Vagina (tissue), 2 donors: ENCODE measurements around the gene MBTPS1. TPM values are rescaled to one million over a fixed set of nuclear protein-coding genes. Genes with fewer than 3 reads are reported as not detected.
"Not testable (repeated sequence)": the region's sequence is repeated elsewhere in the genome, so short reads cannot be mapped to it uniquely, and the experiment has no call there.

ENCODE experiments used
- DNase-seq, 2 donors: peaks; one replicate each; pipeline ENCODE4 v3.0.0-alpha.2; 2017; ENCODE audit errors: extremely low spot score in 2 of 2
- H3K27ac ChIP-seq: fragments of 200-600 bp; sonication (generic); one replicate; pipeline ENCODE4 v1.5.1; 2019
- H3K27me3 ChIP-seq: fragments of 200-600 bp; sonication (generic); one replicate; pipeline ENCODE4 v1.5.1; 2019
- H3K36me3 ChIP-seq, 2 donors: fragments of 200-600 bp; sonication (generic); one replicate each; pipeline ENCODE4 v1.5.1; 2017 to 2019
- H3K4me1 ChIP-seq: fragments of 200-600 bp; sonication (generic); one replicate; pipeline ENCODE4 v1.5.1; 2019
- H3K4me3 ChIP-seq, 2 donors: fragments of 200-600 bp; sonication (generic); 1 replicate in 1 of 2; 2 replicates in 1 of 2; pipeline ENCODE4 v1.5.1; 2016 to 2019
- H3K9me3 ChIP-seq: fragments of 200-600 bp; sonication (generic); one replicate; pipeline ENCODE4 v1.5.1; 2019
- POLR2A ChIP-seq, 2 donors: fragments of 450-650 bp; IDR thresholded peaks; one replicate each; pipeline ENCODE4 v1.6.1; 2017; ENCODE audit warnings: antibody characterized with exemption in 2 of 2, mild to moderate bottlenecking in 2 of 2, moderate library complexity in 2 of 2
- POLR2AphosphoS5 ChIP-seq, 2 donors: sonication (generic); formaldehyde crosslinking; IDR thresholded peaks; one replicate each; pipeline ENCODE4 v1.9.0; 2017; ENCODE audit warnings: antibody characterized with exemption in 2 of 2, mild to moderate bottlenecking in 2 of 2, low read depth in 1 of 2; ENCODE audit not compliant: insufficient read depth in 1 of 2
- intact Hi-C: fragments of 100-400 bp; cut with DNase I; formaldehyde crosslinking; loops from one replicate; pipeline ENCODE4 v1.15.1; 2023
- total RNA-seq: library from RNA; depleted of rRNA; stranded (reverse); fragments of >200 nt; gene quantifications from one replicate; pipeline ENCODE4 v1.2.3, GENCODE V29; 2016
- TF ChIP-seq, protein P1 (sequence below), 3 experiments: fragments of 450-650 bp in 2 of 3; fragments of 200-600 bp in 1 of 3; sonication (generic) in 1 of 3; IDR thresholded peaks; one replicate each; pipeline ENCODE4 v1.5.1; 2017 to 2019; ENCODE audit warnings: antibody characterized with exemption in 3 of 3, mild to moderate bottlenecking in 2 of 3, moderate library complexity in 2 of 3

The MBTPS1 gene
- total RNA-seq, 1 donor from 2014 or later: 71.0 TPM

DNA sequence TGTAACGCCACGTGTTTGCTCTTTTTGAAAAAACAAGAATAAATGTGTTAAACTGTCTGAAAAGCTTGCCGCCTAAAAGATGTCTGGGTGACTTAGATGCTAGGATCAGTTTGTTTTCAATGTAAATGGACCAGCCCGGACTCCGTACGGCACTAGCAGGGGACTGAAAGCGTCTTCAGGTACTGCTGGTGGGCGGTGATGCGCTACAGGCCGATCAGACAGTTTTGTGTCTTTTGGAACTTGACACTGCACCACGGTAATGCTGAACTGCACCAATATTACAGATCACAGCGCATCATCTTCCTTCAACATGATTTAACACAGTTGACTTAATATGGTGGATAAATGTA lies 727 bp upstream of the MBTPS1 start:
- DNase-seq: no peak
- Histone ChIP-seq H3K4me1 (peaks cover 28% of the 10 kb centered on the region), H3K27me3 (no peaks in the 10 kb centered on the region), H3K9me3 (no peaks in the 10 kb centered on the region), H3K36me3 (peaks cover 0 to under 1% of the 10 kb centered on the region in 2 donors), H3K27ac (peak overlapping the region; percentile 93), H3K4me3 (peak overlapping the region; percentile 88 to 100)
- intact Hi-C loops: no loop called here
- TF ChIP-seq POLR2AphosphoS5 (IDR thresholded peaks at IDR 0.05; ENCODE audit: insufficient read depth in 1 of 2, low read depth in 1 of 2) (no peak), POLR2A (IDR thresholded peaks at IDR 0.05) (no peak)

DNA sequence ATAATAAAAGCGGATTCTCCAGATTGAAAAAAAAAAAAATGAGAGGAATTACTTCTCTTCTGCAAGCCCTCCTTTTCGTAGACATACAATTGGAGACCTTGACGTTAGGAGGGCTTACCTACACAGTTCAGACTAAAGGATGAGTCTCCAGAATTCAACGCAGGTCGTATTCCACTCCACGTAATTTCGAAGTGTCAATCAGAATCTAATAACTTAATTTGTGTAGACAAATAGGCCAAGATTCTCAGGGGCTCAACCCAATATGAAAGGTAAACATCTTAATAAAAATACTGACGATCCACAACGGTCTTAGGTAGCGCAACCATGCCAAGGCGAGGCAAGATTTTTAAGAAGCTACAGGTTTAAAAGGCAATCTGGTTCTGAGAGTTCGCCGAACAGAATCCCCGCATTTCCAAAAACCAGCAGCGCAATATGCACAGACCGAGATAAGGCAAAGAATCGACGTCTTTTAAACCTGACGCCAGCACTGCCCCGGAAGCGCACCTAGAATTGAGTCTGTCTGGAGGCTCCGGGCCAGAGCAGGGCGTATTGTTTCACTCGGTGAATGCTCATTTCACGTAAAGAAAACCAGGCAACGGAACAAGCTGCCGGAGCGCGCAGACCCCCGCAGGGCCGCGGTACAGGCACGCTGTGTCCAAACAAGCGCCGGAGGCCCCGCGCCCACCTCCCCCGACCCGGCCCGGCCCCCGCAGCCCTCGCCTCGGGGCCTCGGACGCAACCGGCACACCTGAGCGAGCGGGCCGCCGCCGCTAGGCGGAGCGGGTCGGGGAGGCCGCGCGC lies 623 bp downstream of the MBTPS1 start:
- Histone ChIP-seq H3K4me1 (peaks cover 28% of the 10 kb centered on the region), H3K9me3 (no peaks in the 10 kb centered on the region), H3K4me3 (peak overlapping the region; percentile 88 to 100), H3K27me3 (no peaks in the 10 kb centered on the region), H3K27ac (peak overlapping the region; percentile 93), H3K36me3 (no peaks in the 10 kb centered on the region)
- intact Hi-C loops: no loop called here
- TF ChIP-seq POLR2AphosphoS5 (IDR thresholded peaks at IDR 0.05; ENCODE audit: insufficient read depth in 1 of 2, low read depth in 1 of 2) (no peak), POLR2A (IDR thresholded peaks at IDR 0.05) (no peak)
- TF ChIP-seq, protein P1, sequence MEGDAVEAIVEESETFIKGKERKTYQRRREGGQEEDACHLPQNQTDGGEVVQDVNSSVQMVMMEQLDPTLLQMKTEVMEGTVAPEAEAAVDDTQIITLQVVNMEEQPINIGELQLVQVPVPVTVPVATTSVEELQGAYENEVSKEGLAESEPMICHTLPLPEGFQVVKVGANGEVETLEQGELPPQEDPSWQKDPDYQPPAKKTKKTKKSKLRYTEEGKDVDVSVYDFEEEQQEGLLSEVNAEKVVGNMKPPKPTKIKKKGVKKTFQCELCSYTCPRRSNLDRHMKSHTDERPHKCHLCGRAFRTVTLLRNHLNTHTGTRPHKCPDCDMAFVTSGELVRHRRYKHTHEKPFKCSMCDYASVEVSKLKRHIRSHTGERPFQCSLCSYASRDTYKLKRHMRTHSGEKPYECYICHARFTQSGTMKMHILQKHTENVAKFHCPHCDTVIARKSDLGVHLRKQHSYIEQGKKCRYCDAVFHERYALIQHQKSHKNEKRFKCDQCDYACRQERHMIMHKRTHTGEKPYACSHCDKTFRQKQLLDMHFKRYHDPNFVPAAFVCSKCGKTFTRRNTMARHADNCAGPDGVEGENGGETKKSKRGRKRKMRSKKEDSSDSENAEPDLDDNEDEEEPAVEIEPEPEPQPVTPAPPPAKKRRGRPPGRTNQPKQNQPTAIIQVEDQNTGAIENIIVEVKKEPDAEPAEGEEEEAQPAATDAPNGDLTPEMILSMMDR (IDR thresholded peaks at IDR 0.05): peak in 2 of 3 experiments; percentile 20 to 37
- no peak for DNase-seq

DNA sequence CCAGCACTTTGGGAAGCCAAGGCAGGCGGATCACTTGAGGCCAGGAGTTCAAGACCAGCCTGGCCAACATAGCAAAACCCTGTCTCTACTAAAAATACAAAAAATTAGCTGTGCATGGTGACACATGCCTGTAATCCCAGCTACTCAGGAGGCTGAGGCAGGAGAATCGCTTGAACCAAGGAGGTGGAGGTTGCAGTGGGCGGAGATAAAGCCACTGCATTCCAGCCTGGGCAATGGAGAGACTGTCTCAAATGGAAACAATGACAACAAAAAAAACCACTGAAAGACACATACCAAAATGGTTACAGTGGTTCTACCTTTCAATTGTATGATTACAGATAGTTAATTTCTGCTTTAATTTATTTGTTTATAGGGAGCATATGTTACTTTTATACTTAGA lies 4.8 kb downstream of the MBTPS1 start:
- H3K27me3 ChIP-seq, H3K9me3 ChIP-seq, H3K27ac ChIP-seq, intact Hi-C loops, H3K36me3 ChIP-seq, DNase-seq, H3K4me3 ChIP-seq: not testable (repeated sequence)
- H3K4me1 ChIP-seq: peaks cover 29% of the 10 kb centered on the region

DNA sequence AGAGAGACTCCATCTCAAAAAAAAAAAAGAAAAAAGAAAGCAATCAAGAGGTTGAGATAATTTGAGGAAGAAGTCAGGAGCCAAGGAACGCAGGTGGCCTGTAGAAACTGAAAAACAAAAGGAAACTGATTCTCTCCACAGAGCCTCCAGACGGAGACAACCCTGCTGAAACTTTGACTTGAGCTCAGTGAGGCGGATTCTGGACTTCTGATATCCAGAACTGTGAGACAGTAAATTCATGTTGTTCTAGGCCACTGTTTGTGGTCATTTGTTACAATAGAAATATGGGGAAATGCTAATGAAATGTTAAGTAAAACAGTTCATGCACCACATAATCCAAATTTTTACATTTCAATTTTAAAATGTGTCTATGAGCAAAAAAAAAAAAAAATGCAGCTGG lies 5.2 kb downstream of the MBTPS1 start:
- Histone ChIP-seq H3K27me3 (no peaks in the 10 kb centered on the region), H3K36me3 (peaks cover 0 to 7% of the 10 kb centered on the region in 2 donors), H3K4me1 (peaks cover 32% of the 10 kb centered on the region), H3K9me3 (no peaks in the 10 kb centered on the region), H3K27ac (no peak overlapping the region), H3K4me3 (no peak overlapping the region)
- intact Hi-C loops: no loop called here
- TF ChIP-seq, protein P1 (IDR thresholded peaks at IDR 0.05): no peak
- DNase-seq: no peak

DNA sequence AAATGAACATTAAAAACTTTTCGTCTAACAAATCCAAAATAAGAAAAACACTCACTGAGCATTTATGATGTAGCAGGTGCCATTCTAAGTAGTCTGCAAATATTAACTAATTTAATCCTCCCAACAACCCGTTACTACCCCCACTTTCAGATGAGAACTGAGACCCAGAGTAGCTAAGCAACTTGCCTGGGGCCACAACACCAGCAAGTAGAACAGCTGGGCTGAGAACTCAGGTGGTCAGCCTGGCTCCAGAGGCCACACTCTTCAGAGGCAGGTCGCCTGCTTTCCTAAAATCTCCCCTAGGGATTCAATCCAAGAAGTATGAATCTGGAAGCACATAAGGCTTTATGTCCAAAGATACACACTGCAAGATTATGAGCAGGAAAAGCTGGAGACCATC lies 6.2 kb downstream of the MBTPS1 start:
- H3K9me3 ChIP-seq: no peaks in the 10 kb centered on the region
- no peak for DNase-seq
- no peak overlapping the region for H3K4me3 ChIP-seq
- TF ChIP-seq POLR2A (IDR thresholded peaks at IDR 0.05) (no peak), POLR2AphosphoS5 (IDR thresholded peaks at IDR 0.05; ENCODE audit: insufficient read depth in 1 of 2, low read depth in 1 of 2) (no peak)
- TF ChIP-seq, protein P1 (IDR thresholded peaks at IDR 0.05): no peak
- no peak overlapping the region for H3K27ac ChIP-seq
- H3K27me3 ChIP-seq: no peaks in the 10 kb centered on the region
- peaks cover 27% of the 10 kb centered on the region for H3K4me1 ChIP-seq
- H3K36me3 ChIP-seq: peaks cover 0 to 7% of the 10 kb centered on the region in 2 donors
- intact Hi-C loops: no loop called here

DNA sequence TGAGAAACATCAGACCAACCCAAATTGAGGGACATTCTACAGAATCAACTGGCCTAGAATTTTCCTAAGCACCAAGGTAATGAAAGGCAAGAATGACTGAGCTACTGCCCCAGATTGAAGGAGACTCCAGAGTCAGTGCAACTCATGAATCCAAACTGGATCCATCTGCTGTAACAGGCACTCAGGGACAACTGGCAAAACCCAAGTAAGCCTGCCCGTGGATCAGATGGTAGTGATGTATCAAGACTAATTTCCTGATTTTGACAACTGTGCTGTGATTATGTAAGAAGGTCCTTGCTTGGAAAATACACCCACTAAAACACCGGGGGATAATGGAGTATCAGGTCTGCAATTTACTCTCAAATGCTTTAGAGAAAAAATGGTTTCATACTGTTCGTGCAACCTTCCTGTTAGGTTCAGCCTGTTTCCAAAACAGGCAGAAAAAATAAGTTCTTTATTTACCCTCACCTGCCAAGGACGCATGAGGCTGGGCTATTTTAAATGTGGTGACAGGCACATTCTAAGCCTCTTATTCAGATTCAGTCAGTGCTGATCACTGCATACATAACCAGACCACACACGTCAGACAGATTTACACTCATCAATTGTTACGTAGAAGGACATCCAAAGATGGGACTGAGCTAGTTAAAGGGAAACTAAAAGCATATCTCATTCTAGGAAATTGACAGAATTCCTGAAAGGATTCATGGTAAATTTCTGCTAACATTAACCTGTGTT lies 7.0 kb downstream of the MBTPS1 start:
- Histone ChIP-seq H3K4me3 (no peak overlapping the region), H3K27ac (no peak overlapping the region), H3K9me3 (no peaks in the 10 kb centered on the region), H3K4me1 (peaks cover 19% of the 10 kb centered on the region), H3K36me3 (peaks cover 0 to 7% of the 10 kb centered on the region in 2 donors), H3K27me3 (no peaks in the 10 kb centered on the region)
- no peak for DNase-seq
- TF ChIP-seq POLR2A (IDR thresholded peaks at IDR 0.05) (no peak), POLR2AphosphoS5 (IDR thresholded peaks at IDR 0.05; ENCODE audit: insufficient read depth in 1 of 2, low read depth in 1 of 2) (no peak)
- TF ChIP-seq, protein P1 (IDR thresholded peaks at IDR 0.05): no peak
- intact Hi-C loops: no loop called here
